HFFc6 (cell line): ENCODE data around the gene SLC4A7. TPM values are rescaled to one million over a fixed set of nuclear protein-coding genes. Genes with fewer than 3 reads are reported as not detected.

Experiments used
- DNase-seq: peaks from one replicate; pipeline ENCODE4 v3.0.0-alpha.2; 2018
- H3K27ac Mint-ChIP-seq: 2 replicates; pipeline ENCODE4 v1.8.0; 2020; ENCODE audit warnings: mild to moderate bottlenecking, mixed read lengths
- H3K27me3 Mint-ChIP-seq: 2 replicates; pipeline ENCODE4 v1.8.0; 2021; ENCODE audit warnings: mild to moderate bottlenecking, moderate library complexity, mixed read lengths; ENCODE audit not compliant: insufficient read depth
- H3K36me3 Mint-ChIP-seq: 2 replicates; pipeline ENCODE4 v1.8.0; 2021; ENCODE audit warnings: low read depth, mixed read lengths
- H3K4me1 Mint-ChIP-seq: 2 replicates; pipeline ENCODE4 v1.8.0; 2020; ENCODE audit warnings: low read depth, mixed read lengths
- H3K4me3 Mint-ChIP-seq: 2 replicates; pipeline ENCODE4 v1.8.0; 2020; ENCODE audit warnings: mild to moderate bottlenecking, moderate library complexity, mixed read lengths
- H3K9me3 Mint-ChIP-seq: 2 replicates; pipeline ENCODE4 v1.8.0; 2020; ENCODE audit warnings: mild to moderate bottlenecking, mixed read lengths
- CTCF ChIP-seq: fragments of 200-600 bp; sonication (generic); IDR thresholded peaks from 2 replicates; pipeline ENCODE4 v1.5.0; 2021; ENCODE audit warnings: antibody characterized with exemption, mild to moderate bottlenecking
- total RNA-seq, 6 experiments: library from RNA; stranded (reverse); fragmentation: NEBNext Ultra II Directional; extraction: Animal tissue kit (Norgen Biotek cat#: 25700); gene quantifications; 2 replicates in 1 of 6; 3 replicates in 5 of 6; pipeline ENCODE4 v1.2.3, GENCODE V29; 2021

SLC4A7 gene
- total RNA-seq, 6 experiments from 2014 or later = 42.6 to 58.8 (median 51.7) TPM

- H3K27ac Mint-ChIP-seq = no peak overlapping the region
- 0 out of 2 replicates have a peak, but pooled peaks cover 3% of the 10 kb centered on the region for H3K9me3 Mint-ChIP-seq
- TF ChIP-seq CTCF = no peak
- H3K36me3 Mint-ChIP-seq = no peaks in the 10 kb centered on the region
- H3K27me3 Mint-ChIP-seq = peaks cover 3% of the 10 kb centered on the region
- DNase-seq = no peak
- peaks cover 38% of the 10 kb centered on the region for H3K4me1 Mint-ChIP-seq
- H3K4me3 Mint-ChIP-seq = no peak overlapping the region
These were observed 17.6 kb upstream of the SLC4A7 start for GRCh38 chr3:27501759-27502158.

GRCh38 chr3:27500986-27501385, 16.8 kb upstream of the SLC4A7 start:
- H3K4me1 Mint-ChIP-seq = peaks cover 33% of the 10 kb centered on the region

GRCh38 chr3:27500035-27500434, 15.9 kb upstream of the SLC4A7 start:
- Mint-ChIP-seq H3K36me3 (no peaks in the 10 kb centered on the region), H3K27me3 (peaks cover 3% of the 10 kb centered on the region), H3K27ac (no peak overlapping the region), H3K4me1 (peaks cover 28% of the 10 kb centered on the region), H3K9me3 (0 out of 2 replicates have a peak, but pooled peaks cover 2% of the 10 kb centered on the region), H3K4me3 (no peak overlapping the region)
- no peak for DNase-seq
- no peak for TF ChIP-seq CTCF

More at GRCh38 chr3:27500986-27501385, 16.8 kb upstream of the SLC4A7 start:
- DNase-seq = no peak
- no peak overlapping the region for H3K4me3 Mint-ChIP-seq
- H3K27ac Mint-ChIP-seq = no peak overlapping the region
- peaks cover 3% of the 10 kb centered on the region for H3K27me3 Mint-ChIP-seq
- 0 out of 2 replicates have a peak, but pooled peaks cover 3% of the 10 kb centered on the region for H3K9me3 Mint-ChIP-seq
- H3K36me3 Mint-ChIP-seq = no peaks in the 10 kb centered on the region
- TF ChIP-seq CTCF = no peak

DNA sequence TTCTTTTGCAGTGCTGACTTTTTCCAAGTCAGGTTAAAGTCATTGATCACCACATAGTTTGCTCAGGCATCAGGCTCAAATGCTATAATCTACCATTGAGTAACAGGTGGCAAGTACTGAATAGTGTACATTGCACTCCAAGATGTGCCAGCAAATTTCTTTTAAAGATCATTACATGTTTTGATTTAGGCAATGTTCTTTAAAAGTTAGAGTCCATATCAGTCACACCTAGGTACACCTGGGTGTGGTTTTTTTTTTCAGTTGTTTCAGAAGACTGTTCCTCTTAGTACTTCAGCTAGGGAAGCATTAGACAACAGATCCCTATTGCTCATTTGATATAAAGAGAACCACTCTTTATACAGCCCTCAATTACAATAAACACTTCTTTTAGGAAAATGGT, 10.6 kb upstream of the SLC4A7 start:
- H3K27me3 Mint-ChIP-seq = no peaks in the 10 kb centered on the region
- peaks cover 5% of the 10 kb centered on the region; the same call in 1 of the 2 replicates for H3K4me1 Mint-ChIP-seq
- H3K36me3 Mint-ChIP-seq = no peaks in the 10 kb centered on the region
- no peak overlapping the region for H3K27ac Mint-ChIP-seq
- no peak for TF ChIP-seq CTCF
- DNase-seq = no peak
- H3K9me3 Mint-ChIP-seq = no peaks in the 10 kb centered on the region
- no peak overlapping the region for H3K4me3 Mint-ChIP-seq

DNA sequence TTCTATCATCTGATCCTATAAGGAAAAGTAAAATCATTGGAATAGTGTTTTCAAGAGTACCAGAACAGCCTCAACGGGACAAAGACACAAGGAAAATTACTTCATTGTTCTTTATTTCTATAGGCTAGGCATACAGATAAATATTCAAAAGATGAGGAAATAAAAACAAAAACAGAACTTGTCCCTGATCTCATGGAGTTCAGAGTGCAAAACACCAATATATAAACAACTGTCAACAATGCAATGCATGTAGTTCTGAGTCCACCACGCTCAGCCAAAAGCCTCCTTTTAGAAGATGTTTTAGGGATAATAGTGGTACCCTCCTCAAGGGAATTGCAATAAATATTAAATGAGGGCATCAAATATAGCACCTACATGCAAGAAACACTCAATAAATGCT, 4.6 kb upstream of the SLC4A7 start:
- Mint-ChIP-seq H3K27ac (no peak overlapping the region), H3K9me3 (no peaks in the 10 kb centered on the region), H3K4me3 (no peak overlapping the region), H3K27me3 (no peaks in the 10 kb centered on the region), H3K36me3 (no peaks in the 10 kb centered on the region), H3K4me1 (0 out of 2 replicates have a peak, but pooled peaks cover 4% of the 10 kb centered on the region)
- no peak for DNase-seq
- TF ChIP-seq CTCF = no peak

DNA sequence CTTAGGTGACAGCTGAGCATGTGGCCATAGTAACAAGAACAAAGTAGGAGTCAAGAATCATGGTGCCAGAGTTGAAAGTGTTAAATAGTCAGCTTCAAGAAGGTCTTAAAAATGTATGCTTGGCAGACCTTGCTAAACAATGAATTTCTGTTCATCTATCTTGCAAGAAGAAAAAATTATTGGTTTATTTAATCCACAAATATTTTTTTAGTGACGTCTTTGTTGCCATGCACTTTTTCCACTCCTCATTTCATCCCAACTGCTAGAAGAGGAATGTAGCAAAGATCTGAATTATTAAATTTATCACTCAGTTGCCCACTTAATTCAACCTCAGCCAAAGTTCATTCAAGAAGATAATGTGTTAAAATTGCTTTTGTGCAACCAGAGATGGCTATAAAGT, 3.2 kb upstream of the SLC4A7 start:
- Mint-ChIP-seq H3K27ac (no peak overlapping the region), H3K36me3 (peaks cover 12% of the 10 kb centered on the region), H3K27me3 (no peaks in the 10 kb centered on the region), H3K4me3 (no peak overlapping the region), H3K9me3 (no peaks in the 10 kb centered on the region), H3K4me1 (0 out of 2 replicates have a peak, but pooled peaks cover 4% of the 10 kb centered on the region)
- TF ChIP-seq CTCF = no peak
- no peak for DNase-seq
